DND-41 (cell line): ENCODE data around the gene CDHR2.

Experiments
- EZH2 ChIP-seq: IDR thresholded peaks from 3 replicates; pipeline ENCODE4 v1.6.1; 2012; ENCODE audit warnings: borderline replicate concordance, low read depth, mild to moderate bottlenecking, moderate library complexity, low read length, inconsistent platforms; ENCODE audit not compliant: severe bottlenecking
- TF ChIP-seq, protein P1 (sequence below): IDR thresholded peaks from 2 replicates; pipeline ENCODE4 v1.5.1; 2012; ENCODE audit warnings: borderline replicate concordance, low read length, moderate library complexity, mild to moderate bottlenecking; ENCODE audit not compliant: poor library complexity, severe bottlenecking; ENCODE audit errors: extremely low read depth

DNA sequence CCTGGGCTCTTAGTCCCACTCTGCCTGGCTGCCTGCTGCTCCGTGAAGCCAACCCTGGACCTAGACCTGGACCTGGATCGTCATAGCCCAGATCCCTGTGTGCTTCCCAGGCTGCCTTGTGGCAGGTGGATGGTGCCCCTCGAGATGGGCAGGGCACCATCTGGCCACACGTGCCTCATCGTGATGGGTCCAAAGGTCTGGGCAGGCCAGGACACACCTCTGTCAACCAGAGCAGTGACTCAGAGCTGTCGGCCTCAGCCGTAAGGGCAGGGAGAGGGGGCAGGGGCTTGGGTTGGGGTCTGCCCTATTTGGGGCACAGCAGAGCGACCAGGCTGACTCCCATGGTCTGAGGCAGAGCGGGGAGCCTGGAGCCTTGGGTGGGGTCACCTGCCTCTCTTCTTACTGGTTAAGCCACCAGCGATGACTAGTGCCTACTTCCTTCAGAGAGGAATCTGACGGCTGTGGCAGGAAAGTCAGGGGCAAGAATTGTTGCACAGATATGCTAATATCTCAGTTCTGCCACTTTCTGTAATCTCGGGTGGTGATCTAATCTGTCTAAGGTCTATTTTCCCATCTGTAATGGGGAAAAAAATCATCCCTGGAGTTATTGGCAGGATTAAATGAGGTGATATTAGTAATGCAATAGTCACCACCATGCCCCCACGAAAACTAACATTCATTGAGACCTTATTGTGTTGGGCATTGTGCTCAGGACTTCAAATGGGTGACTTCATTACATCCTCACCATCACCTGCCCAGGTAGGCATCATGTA lies 3.2 kb upstream of the CDHR2 start:
- TF ChIP-seq, protein P1, sequence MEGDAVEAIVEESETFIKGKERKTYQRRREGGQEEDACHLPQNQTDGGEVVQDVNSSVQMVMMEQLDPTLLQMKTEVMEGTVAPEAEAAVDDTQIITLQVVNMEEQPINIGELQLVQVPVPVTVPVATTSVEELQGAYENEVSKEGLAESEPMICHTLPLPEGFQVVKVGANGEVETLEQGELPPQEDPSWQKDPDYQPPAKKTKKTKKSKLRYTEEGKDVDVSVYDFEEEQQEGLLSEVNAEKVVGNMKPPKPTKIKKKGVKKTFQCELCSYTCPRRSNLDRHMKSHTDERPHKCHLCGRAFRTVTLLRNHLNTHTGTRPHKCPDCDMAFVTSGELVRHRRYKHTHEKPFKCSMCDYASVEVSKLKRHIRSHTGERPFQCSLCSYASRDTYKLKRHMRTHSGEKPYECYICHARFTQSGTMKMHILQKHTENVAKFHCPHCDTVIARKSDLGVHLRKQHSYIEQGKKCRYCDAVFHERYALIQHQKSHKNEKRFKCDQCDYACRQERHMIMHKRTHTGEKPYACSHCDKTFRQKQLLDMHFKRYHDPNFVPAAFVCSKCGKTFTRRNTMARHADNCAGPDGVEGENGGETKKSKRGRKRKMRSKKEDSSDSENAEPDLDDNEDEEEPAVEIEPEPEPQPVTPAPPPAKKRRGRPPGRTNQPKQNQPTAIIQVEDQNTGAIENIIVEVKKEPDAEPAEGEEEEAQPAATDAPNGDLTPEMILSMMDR: no peak
- no peak for TF ChIP-seq EZH2
